Measurements from ENCODE around the gene ABHD17C.

DNA sequence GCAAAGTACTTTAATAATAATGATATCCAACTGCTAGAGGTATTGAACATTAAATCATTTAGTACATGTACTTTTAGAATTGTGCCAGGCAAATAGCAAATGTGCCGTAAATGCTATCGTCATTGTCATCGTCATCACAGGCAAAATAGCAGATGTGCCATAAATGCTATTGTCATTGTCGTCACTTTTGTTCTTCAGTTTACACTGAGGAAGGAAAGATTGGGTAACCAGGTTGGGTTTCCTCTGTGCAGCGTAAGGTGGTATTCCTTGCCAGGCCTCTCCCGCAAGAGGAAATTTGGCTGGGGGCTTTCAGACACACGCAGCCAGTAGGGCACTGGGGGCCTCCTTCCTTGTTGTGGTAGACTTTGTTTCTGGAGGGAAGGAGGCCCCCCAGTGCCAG lies 26.4 kb downstream of the ABHD17C start:
- TF ChIP-seq, protein P1, sequence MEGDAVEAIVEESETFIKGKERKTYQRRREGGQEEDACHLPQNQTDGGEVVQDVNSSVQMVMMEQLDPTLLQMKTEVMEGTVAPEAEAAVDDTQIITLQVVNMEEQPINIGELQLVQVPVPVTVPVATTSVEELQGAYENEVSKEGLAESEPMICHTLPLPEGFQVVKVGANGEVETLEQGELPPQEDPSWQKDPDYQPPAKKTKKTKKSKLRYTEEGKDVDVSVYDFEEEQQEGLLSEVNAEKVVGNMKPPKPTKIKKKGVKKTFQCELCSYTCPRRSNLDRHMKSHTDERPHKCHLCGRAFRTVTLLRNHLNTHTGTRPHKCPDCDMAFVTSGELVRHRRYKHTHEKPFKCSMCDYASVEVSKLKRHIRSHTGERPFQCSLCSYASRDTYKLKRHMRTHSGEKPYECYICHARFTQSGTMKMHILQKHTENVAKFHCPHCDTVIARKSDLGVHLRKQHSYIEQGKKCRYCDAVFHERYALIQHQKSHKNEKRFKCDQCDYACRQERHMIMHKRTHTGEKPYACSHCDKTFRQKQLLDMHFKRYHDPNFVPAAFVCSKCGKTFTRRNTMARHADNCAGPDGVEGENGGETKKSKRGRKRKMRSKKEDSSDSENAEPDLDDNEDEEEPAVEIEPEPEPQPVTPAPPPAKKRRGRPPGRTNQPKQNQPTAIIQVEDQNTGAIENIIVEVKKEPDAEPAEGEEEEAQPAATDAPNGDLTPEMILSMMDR (optimal IDR thresholded peaks at IDR 0.05 in 1 of 3, IDR thresholded peaks at IDR 0.05 in 1 of 3, conservative IDR thresholded peaks at IDR 0.05 in 1 of 3; ENCODE audit: extremely low read depth in 1 of 3, insufficient read depth in 2 of 3, low read length in 3 of 3) = no peak
- no peak for TF ChIP-seq EZH2 (IDR thresholded peaks at IDR 0.05; ENCODE audit: low read length)

Measured in keratinocyte (primary cell).